Breast epithelium (tissue), 4 donors: ENCODE results near the gene EXOG. TPM values are rescaled to one million over a fixed set of nuclear protein-coding genes. Genes with fewer than 3 reads are reported as not detected.

Source experiments
- DNase-seq, 2 donors: peaks; one replicate each; pipeline ENCODE4 v3.0.0-alpha.2; 2019; ENCODE audit warnings: low spot score in 2 of 2
- H3K27ac ChIP-seq, 2 donors: fragments of 200-600 bp; sonication (generic) in 1 of 2; one replicate each; pipeline ENCODE4 v1.5.1; 2016 to 2019; ENCODE audit warnings: mild to moderate bottlenecking in 1 of 2
- H3K27me3 ChIP-seq, 2 donors: fragments of 200-600 bp; sonication (generic) in 1 of 2; one replicate each; pipeline versions ENCODE4 v1.5.1 to v1.6.0; 2017 to 2019; ENCODE audit warnings: control low read depth in 1 of 2, mild to moderate bottlenecking in 1 of 2
- H3K36me3 ChIP-seq: fragments of 200-600 bp; one replicate; pipeline ENCODE4 v1.5.1; 2019
- H3K4me1 ChIP-seq, 2 donors: fragments of 200-600 bp; sonication (generic); one replicate each; pipeline ENCODE4 v1.5.1; 2016 to 2019; ENCODE audit warnings: control low read depth in 1 of 2
- H3K4me3 ChIP-seq, 3 donors: fragments of 200-600 bp; sonication (generic); 1 replicate in 2 of 3; 2 replicates in 1 of 3; pipeline ENCODE4 v1.5.1; 2016 to 2019; ENCODE audit warnings: mild to moderate bottlenecking in 3 of 3, moderate library complexity in 2 of 3
- H3K9me3 ChIP-seq, 2 donors: fragments of 200-600 bp; sonication (generic) in 1 of 2; one replicate each; pipeline ENCODE4 v1.5.1; 2016 to 2019; ENCODE audit warnings: control low read depth in 1 of 2
- CTCF ChIP-seq, 3 donors: fragments of 450-650 bp; IDR thresholded peaks; one replicate each; pipeline ENCODE4 v1.5.1; 2016 to 2017; ENCODE audit warnings: antibody characterized with exemption in 3 of 3, mild to moderate bottlenecking in 3 of 3, moderate library complexity in 3 of 3
- POLR2A ChIP-seq: fragments of 450-650 bp; IDR thresholded peaks from one replicate; pipeline ENCODE4 v1.6.1; 2016; ENCODE audit warnings: antibody characterized with exemption, mild to moderate bottlenecking, moderate library complexity
- POLR2AphosphoS5 ChIP-seq, 3 donors: sonication (generic); formaldehyde crosslinking; IDR thresholded peaks; one replicate each; pipeline ENCODE4 v1.6.1; 2017; ENCODE audit warnings: antibody characterized with exemption in 3 of 3
- intact Hi-C: fragments of 100-400 bp; cut with DNase I; formaldehyde crosslinking; loops from one replicate; pipeline ENCODE4 v1.15.1; 2023; ENCODE audit warnings: low total_unique reads
- total RNA-seq, 3 donors: library from RNA; depleted of rRNA; stranded (reverse); fragments of >200 nt; gene quantifications; one replicate each; pipeline ENCODE4 v1.1.0, GENCODE V29; 2016

Gene EXOG
- total RNA-seq, 3 donors from 2014 or later = 7.5 to 10.2 (median 8.8) TPM

GRCh38 chr3:38554127-38554827, 58.1 kb downstream of the EXOG start:
- TF ChIP-seq POLR2A (no peak), CTCF (IDR thresholded peaks at IDR 0.05) (no peak)
- no peak overlapping the region for H3K27ac ChIP-seq
- DNase-seq = no peak
- H3K36me3 ChIP-seq = no peaks in the 10 kb centered on the region
- no peak overlapping the region for H3K4me3 ChIP-seq
- intact Hi-C loops = no loop called here
- no peaks in the 10 kb centered on the region for H3K27me3 ChIP-seq
- H3K4me1 ChIP-seq = no peaks in the 10 kb centered on the region
- H3K9me3 ChIP-seq = peaks cover 0 to 10% of the 10 kb centered on the region in 2 donors

- no peak for DNase-seq
- no peak overlapping the region for H3K4me3 ChIP-seq
- no peaks in the 10 kb centered on the region for H3K36me3 ChIP-seq
- intact Hi-C loops = no loop called here
- no peak for TF ChIP-seq CTCF (IDR thresholded peaks at IDR 0.05)
- TF ChIP-seq POLR2A = no peak
- TF ChIP-seq POLR2AphosphoS5 (IDR thresholded peaks at IDR 0.05) = no peak
- peaks cover 4 to 10% of the 10 kb centered on the region in 2 donors for H3K9me3 ChIP-seq
- H3K4me1 ChIP-seq = no peaks in the 10 kb centered on the region
- H3K27me3 ChIP-seq = no peaks in the 10 kb centered on the region
- H3K27ac ChIP-seq = no peak overlapping the region
These were observed 59.2 kb downstream of the EXOG start for GRCh38 chr3:38555149-38555840.

GRCh38 chr3:38555926-38556325, 59.8 kb downstream of the EXOG start:
- intact Hi-C loops = no loop called here
- Histone ChIP-seq H3K27ac (no peak overlapping the region), H3K9me3 (peaks cover 4 to 10% of the 10 kb centered on the region in 2 donors), H3K36me3 (no peaks in the 10 kb centered on the region), H3K4me3 (no peak overlapping the region), H3K27me3 (no peaks in the 10 kb centered on the region), H3K4me1 (no peaks in the 10 kb centered on the region)
- DNase-seq = no peak
- no peak for TF ChIP-seq POLR2AphosphoS5 (IDR thresholded peaks at IDR 0.05)
- no peak for TF ChIP-seq POLR2A
- TF ChIP-seq CTCF (IDR thresholded peaks at IDR 0.05) = no peak

- Histone ChIP-seq H3K4me1 (no peaks in the 10 kb centered on the region), H3K27ac (no peak overlapping the region), H3K36me3 (no peaks in the 10 kb centered on the region), H3K4me3 (no peak overlapping the region), H3K9me3 (peaks cover 4 to 7% of the 10 kb centered on the region in 2 donors), H3K27me3 (no peaks in the 10 kb centered on the region)
- no peak for TF ChIP-seq POLR2AphosphoS5 (IDR thresholded peaks at IDR 0.05)
- intact Hi-C loops = no loop called here
- DNase-seq = no peak
These were observed 60.7 kb downstream of the EXOG start for GRCh38 chr3:38556640-38557358.

GRCh38 chr3:38558864-38559263, 62.7 kb downstream of the EXOG start:
- no peak overlapping the region for H3K4me3 ChIP-seq
- intact Hi-C loops = no loop called here
- H3K27ac ChIP-seq = no peak overlapping the region
- H3K27me3 ChIP-seq = no peaks in the 10 kb centered on the region
- H3K36me3 ChIP-seq = no peaks in the 10 kb centered on the region
- no peaks in the 10 kb centered on the region for H3K4me1 ChIP-seq
- TF ChIP-seq POLR2A (no peak), POLR2AphosphoS5 (IDR thresholded peaks at IDR 0.05) (no peak), CTCF (IDR thresholded peaks at IDR 0.05) (no peak)
- peaks cover 4 to 6% of the 10 kb centered on the region in 2 donors for H3K9me3 ChIP-seq
- DNase-seq = no peak
